GM10266 (cell line): ENCODE measurements around the gene GDPD2.

Source experiments
- DNase-seq: peaks from one replicate; pipeline ENCODE4 v3.0.0; 2012; ENCODE audit errors: extremely low spot score
- CTCF ChIP-seq: IDR thresholded peaks from 2 replicates; pipeline ENCODE4 v1.5.1; 2012; ENCODE audit warnings: mild to moderate bottlenecking, low read depth; ENCODE audit not compliant: control insufficient read depth, insufficient read depth; ENCODE audit errors: missing control alignments

Gene GDPD2

GRCh38 chrX:70480660-70481018 lies 57.5 kb downstream of the GDPD2 start:
- DNase-seq = no peak
- no peak for TF ChIP-seq CTCF

GRCh38 chrX:70481471-70482270 lies 58.6 kb downstream of the GDPD2 start:
- no peak for DNase-seq
- no peak for TF ChIP-seq CTCF

GRCh38 chrX:70482300-70482699 lies 59.2 kb downstream of the GDPD2 start:
- DNase-seq = no peak

More at GRCh38 chrX:70482300-70482699, 59.2 kb downstream of the GDPD2 start:
- no peak for TF ChIP-seq CTCF
